Ishikawa (cell line): ENCODE results near the gene DCC.

ENCODE experiments used
- EGR1 ChIP-seq: IDR thresholded peaks from 2 replicates; pipeline ENCODE4 v1.6.1; 2012
- FOXM1 ChIP-seq: IDR thresholded peaks from 2 replicates; pipeline ENCODE4 v1.6.1; 2012; ENCODE audit warnings: low read depth, borderline replicate concordance
- RAD21 ChIP-seq: IDR thresholded peaks from 2 replicates; pipeline ENCODE4 v1.6.1; 2012; ENCODE audit warnings: low read depth
- TEAD4 ChIP-seq: IDR thresholded peaks from 2 replicates; pipeline ENCODE4 v1.6.1; 2012
- TF ChIP-seq, protein P1 (sequence below): IDR thresholded peaks from 2 replicates; pipeline ENCODE4 v1.6.1; 2012
- TF ChIP-seq, protein P2 (sequence below): IDR thresholded peaks from 2 replicates; pipeline ENCODE4 v1.6.1; 2012; ENCODE audit warnings: low read depth, mild to moderate bottlenecking

DNA sequence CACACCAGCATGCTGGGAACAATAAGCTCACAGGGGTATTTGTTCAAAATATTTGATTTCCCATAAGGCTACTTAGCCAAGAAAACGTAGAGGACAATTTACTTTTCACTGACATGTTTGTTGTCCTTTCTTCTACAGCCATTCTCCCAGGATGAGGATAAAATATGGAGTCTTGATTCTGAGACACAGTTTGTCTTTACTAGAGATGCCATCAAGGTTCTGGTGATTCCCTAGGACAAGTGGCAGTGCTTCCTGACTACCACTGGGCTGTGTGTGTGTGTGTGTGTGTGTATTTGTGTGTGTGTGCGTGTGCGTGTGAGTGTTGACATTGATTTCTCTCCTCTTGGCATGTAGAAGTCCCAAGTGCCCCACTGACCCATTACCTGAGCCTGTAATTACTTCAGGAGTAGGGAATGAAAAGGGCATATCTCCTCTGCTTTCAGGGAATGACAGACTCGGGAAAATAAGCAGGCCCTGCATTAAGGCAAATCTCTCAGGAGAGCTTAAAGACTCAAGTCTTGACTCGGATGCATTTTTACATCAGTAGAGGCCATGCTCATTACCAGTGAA lies 761.6 kb downstream of the DCC start:
- TF ChIP-seq FOXM1 (no peak), RAD21 (no peak), EGR1 (no peak), TEAD4 (no peak)
- TF ChIP-seq, protein P1, sequence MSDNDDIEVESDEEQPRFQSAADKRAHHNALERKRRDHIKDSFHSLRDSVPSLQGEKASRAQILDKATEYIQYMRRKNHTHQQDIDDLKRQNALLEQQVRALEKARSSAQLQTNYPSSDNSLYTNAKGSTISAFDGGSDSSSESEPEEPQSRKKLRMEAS = no peak
- TF ChIP-seq, protein P2, sequence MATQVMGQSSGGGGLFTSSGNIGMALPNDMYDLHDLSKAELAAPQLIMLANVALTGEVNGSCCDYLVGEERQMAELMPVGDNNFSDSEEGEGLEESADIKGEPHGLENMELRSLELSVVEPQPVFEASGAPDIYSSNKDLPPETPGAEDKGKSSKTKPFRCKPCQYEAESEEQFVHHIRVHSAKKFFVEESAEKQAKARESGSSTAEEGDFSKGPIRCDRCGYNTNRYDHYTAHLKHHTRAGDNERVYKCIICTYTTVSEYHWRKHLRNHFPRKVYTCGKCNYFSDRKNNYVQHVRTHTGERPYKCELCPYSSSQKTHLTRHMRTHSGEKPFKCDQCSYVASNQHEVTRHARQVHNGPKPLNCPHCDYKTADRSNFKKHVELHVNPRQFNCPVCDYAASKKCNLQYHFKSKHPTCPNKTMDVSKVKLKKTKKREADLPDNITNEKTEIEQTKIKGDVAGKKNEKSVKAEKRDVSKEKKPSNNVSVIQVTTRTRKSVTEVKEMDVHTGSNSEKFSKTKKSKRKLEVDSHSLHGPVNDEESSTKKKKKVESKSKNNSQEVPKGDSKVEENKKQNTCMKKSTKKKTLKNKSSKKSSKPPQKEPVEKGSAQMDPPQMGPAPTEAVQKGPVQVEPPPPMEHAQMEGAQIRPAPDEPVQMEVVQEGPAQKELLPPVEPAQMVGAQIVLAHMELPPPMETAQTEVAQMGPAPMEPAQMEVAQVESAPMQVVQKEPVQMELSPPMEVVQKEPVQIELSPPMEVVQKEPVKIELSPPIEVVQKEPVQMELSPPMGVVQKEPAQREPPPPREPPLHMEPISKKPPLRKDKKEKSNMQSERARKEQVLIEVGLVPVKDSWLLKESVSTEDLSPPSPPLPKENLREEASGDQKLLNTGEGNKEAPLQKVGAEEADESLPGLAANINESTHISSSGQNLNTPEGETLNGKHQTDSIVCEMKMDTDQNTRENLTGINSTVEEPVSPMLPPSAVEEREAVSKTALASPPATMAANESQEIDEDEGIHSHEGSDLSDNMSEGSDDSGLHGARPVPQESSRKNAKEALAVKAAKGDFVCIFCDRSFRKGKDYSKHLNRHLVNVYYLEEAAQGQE = no peak
